KOPT-K1 (cell line): ENCODE results near the gene ESPN.
"Not testable (repeated sequence)": the region's sequence is repeated elsewhere in the genome, so short reads cannot be mapped to it uniquely, and the experiment has no call there.

Source experiments
- H3K27ac ChIP-seq: fragments of 200-600 bp; sonication (generic); 2 replicates; pipeline ENCODE4 v1.5.1; 2016; ENCODE audit warnings: antibody characterized with exemption, mild to moderate bottlenecking, low read depth, low read length; ENCODE audit not compliant: poor library complexity, severe bottlenecking
- H3K36me3 ChIP-seq: fragments of 200-600 bp; sonication (generic); 2 replicates; pipeline ENCODE4 v1.5.1; 2017; ENCODE audit warnings: antibody characterized with exemption, mild to moderate bottlenecking, low read length, moderate library complexity; ENCODE audit not compliant: insufficient read depth
- H3K9me3 ChIP-seq: fragments of 200-600 bp; sonication (generic); 2 replicates; pipeline ENCODE4 v1.5.1; 2017; ENCODE audit warnings: antibody characterized with exemption, low read length, mild to moderate bottlenecking; ENCODE audit not compliant: insufficient read depth, poor library complexity, severe bottlenecking

The ESPN gene

GRCh38 chr1:6445929-6446328 lies 21.4 kb downstream of the ESPN start:
- not testable (repeated sequence) for H3K36me3 ChIP-seq, H3K9me3 ChIP-seq, H3K27ac ChIP-seq

- Histone ChIP-seq H3K36me3 (no peaks in the 10 kb centered on the region), H3K9me3 (no peaks in the 10 kb centered on the region), H3K27ac (no peak overlapping the region)
These were observed 22.1 kb downstream of the ESPN start for GRCh38 chr1:6446665-6447015.

GRCh38 chr1:6447016-6447817 lies 22.6 kb downstream of the ESPN start:
- no peaks in the 10 kb centered on the region for H3K9me3 ChIP-seq
- H3K27ac ChIP-seq = no peak overlapping the region
- H3K36me3 ChIP-seq = no peaks in the 10 kb centered on the region

GRCh38 chr1:6447818-6448748 lies 23.5 kb downstream of the ESPN start:
- no peaks in the 10 kb centered on the region for H3K9me3 ChIP-seq
- no peaks in the 10 kb centered on the region for H3K36me3 ChIP-seq
- H3K27ac ChIP-seq = no peak overlapping the region

- Histone ChIP-seq H3K9me3 (no peaks in the 10 kb centered on the region), H3K27ac (no peak overlapping the region), H3K36me3 (no peaks in the 10 kb centered on the region)
These were observed 24.4 kb downstream of the ESPN start for GRCh38 chr1:6448749-6449631.

- Histone ChIP-seq H3K9me3 (no peaks in the 10 kb centered on the region), H3K36me3 (no peaks in the 10 kb centered on the region), H3K27ac (no peak overlapping the region)
These were observed 25.5 kb downstream of the ESPN start for GRCh38 chr1:6450005-6450450.

GRCh38 chr1:6450486-6450885 lies 25.9 kb downstream of the ESPN start:
- H3K9me3 ChIP-seq = not testable (repeated sequence)

GRCh38 chr1:6450943-6451373 lies 26.4 kb downstream of the ESPN start:
- Histone ChIP-seq H3K27ac (no peak overlapping the region), H3K36me3 (no peaks in the 10 kb centered on the region), H3K9me3 (no peaks in the 10 kb centered on the region)

More at GRCh38 chr1:6450486-6450885, 25.9 kb downstream of the ESPN start:
- not testable (repeated sequence) for H3K36me3 ChIP-seq, H3K27ac ChIP-seq

- H3K36me3 ChIP-seq, H3K9me3 ChIP-seq, H3K27ac ChIP-seq: not testable (repeated sequence)
These were observed 29.6 kb downstream of the ESPN start for GRCh38 chr1:6453895-6454855.

- Histone ChIP-seq H3K9me3 (no peaks in the 10 kb centered on the region), H3K27ac (no peak overlapping the region), H3K36me3 (no peaks in the 10 kb centered on the region)
These were observed 30.5 kb downstream of the ESPN start for GRCh38 chr1:6454856-6455751.

GRCh38 chr1:6455752-6456520 lies 31.4 kb downstream of the ESPN start:
- H3K27ac ChIP-seq, H3K36me3 ChIP-seq, H3K9me3 ChIP-seq: not testable (repeated sequence)

GRCh38 chr1:6456800-6457466 lies 32.4 kb downstream of the ESPN start:
- Histone ChIP-seq H3K27ac (no peak overlapping the region), H3K36me3 (no peaks in the 10 kb centered on the region; the same call in 1 of the 2 replicates), H3K9me3 (no peaks in the 10 kb centered on the region)
